Adrenal gland (tissue), 12 donors: ENCODE data around the gene ZNF724. TPM values are rescaled to one million over a fixed set of nuclear protein-coding genes. Genes with fewer than 3 reads are reported as not detected.
A peak's percentile ranks its signal among the peaks of the same experiment; 100 is the strongest.

Experiments used
- DNase-seq, 7 donors: peaks; one replicate each; pipeline ENCODE4 v3.0.0-alpha.2; 2019 to 2020
- H3K27ac ChIP-seq, 5 donors: fragments of 200-600 bp; sonication (generic) in 4 of 5; 1 replicate in 3 of 5; 2 replicates in 2 of 5; pipeline versions ENCODE4 v1.5.1 to v1.8.0; 2016 to 2020; ENCODE audit warnings: mild to moderate bottlenecking in 1 of 5
- H3K27me3 ChIP-seq: fragments of 200-600 bp; 2 replicates; pipeline ENCODE4 v1.8.0; 2021
- H3K36me3 ChIP-seq, 2 donors: fragments of 200-600 bp; replicated peaks in 1 of 2; 1 replicate in 1 of 2; 2 replicates in 1 of 2; pipeline versions ENCODE4 v1.5.1 to v1.8.0; 2018 to 2022
- H3K4me1 ChIP-seq, 2 donors: fragments of 200-600 bp; replicated peaks in 1 of 2; 1 replicate in 1 of 2; 2 replicates in 1 of 2; pipeline versions ENCODE4 v1.5.1 to v1.8.0; 2018 to 2021
- H3K4me3 ChIP-seq, 4 donors: fragments of 200-600 bp; sonication (generic) in 3 of 4; one replicate each; pipeline ENCODE4 v1.5.1; 2016 to 2018
- H3K9me3 ChIP-seq, 3 donors: fragments of 200-600 bp; sonication (generic) in 1 of 3; replicated peaks in 1 of 3; 1 replicate in 2 of 3; 2 replicates in 1 of 3; pipeline versions ENCODE4 v1.5.1 to v1.8.0; 2016 to 2021
- POLR2A ChIP-seq, 2 donors: fragments of 450-650 bp; IDR thresholded peaks; one replicate each; pipeline ENCODE4 v1.6.1; 2017; ENCODE audit warnings: antibody characterized with exemption in 2 of 2, mild to moderate bottlenecking in 2 of 2, moderate library complexity in 1 of 2
- WGBS, 4 donors: extraction: QIAGEN DNeasy Blood & Tissue Kit in 2 of 4; methylation state at CpG; one replicate each; pipeline versions ENCODE4 v1.1.5 to v1.1.7; 2013 to 2017; 5-methylcytosine and 5-hydroxymethylcytosine counted together
- intact Hi-C, 2 donors: fragments of 100-400 bp; cut with DNase I; formaldehyde crosslinking; loops; one replicate each; pipeline versions ENCODE4 v1.14.1 to v1.15.0; 2022 to 2023
- polyA plus RNA-seq, 3 donors: library from polyadenylated mRNA; stranded (reverse); fragments of 200-250 nt in 2 of 3; fragments of 350-450 nt in 1 of 3; fragmentation: Illumina TruSeq in 1 of 3; extraction: RNeasy Lipid Tissue Mini Kit (QIAGEN cat#74804) in 1 of 3; gene quantifications; one replicate each; pipeline ENCODE4 v1.2.3, GENCODE V29; 2013 to 2014
- small RNA-seq, 2 donors: library from RNA; depleted of rRNA; stranded (forward); fragments of <200 nt; gene quantifications; one replicate each; pipeline ENCODE3, GENCODE V24; 2016
- total RNA-seq, 9 donors: library from RNA; depleted of rRNA in 4 of 9; stranded (reverse); fragments of >200 nt in 4 of 9; fragments of 120-200 nt in 1 of 9; fragmentation: NEBNext Ultra II Directional in 1 of 9; extraction: Animal tissue kit (Norgen Biotek cat#: 25700) in 1 of 9; gene quantifications; one replicate each; pipeline versions ENCODE4 v1.1.0 to v1.2.4, GENCODE V29; 2013 to 2023
- TF ChIP-seq, protein P1 (sequence below), 6 experiments: fragments of 450-650 bp in 4 of 6; fragments of 200-600 bp in 2 of 6; sonication (generic) in 1 of 6; IDR thresholded peaks; 1 replicate in 5 of 6; 2 replicates in 1 of 6; pipeline versions ENCODE4 v1.5.1 to v1.8.0; 2016 to 2021; ENCODE audit warnings: antibody characterized with exemption in 6 of 6, mild to moderate bottlenecking in 2 of 6, moderate library complexity in 1 of 6
- donor health status: healthy with polysubstance abuse.
- donor health status: Bipolar disorder and iron deficiency.
- donor health status: DM: yes; HTN: yes; CAD: no.
- donor health status: DM: no; HTN: no; CAD: no.
- donor health status: DM: no; HTN: no; CAD: no.
- donor health status: DM: yes; HTN: yes; CAD: no.

ZNF724 gene
- total and polyA plus RNA-seq, 12 donors: 0.07 to 8.3 (median 1.1) TPM

DNA sequence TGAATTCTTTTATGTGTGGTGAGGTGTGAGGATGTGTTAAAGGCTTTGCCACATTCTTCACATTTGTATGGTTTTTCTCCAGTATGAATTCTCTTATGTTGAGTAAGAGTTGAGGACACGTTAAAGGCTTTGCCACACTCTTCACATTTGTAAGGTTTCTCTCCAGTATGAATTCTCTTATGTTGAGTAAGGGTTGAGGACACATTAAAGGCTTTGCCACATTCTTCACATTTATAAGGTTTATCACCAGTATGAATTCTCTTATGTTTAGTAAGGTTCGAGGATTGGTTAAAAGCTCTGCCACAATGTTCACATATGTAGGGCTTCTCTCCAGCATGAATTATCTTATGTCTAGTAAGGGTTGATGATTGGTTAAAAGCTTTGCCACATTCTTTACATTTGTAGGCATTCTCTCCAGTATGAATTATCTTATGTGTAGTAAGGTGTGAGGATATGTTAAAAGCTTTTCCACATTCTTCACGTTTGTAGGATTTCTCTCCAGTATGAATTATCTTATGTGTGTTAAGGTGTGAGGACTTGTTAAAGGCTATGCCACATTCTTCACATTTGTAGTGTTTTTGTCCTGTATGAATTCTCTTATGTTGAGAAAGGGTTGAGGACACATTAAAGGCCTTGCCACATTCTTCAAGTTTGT lies 27.1 kb downstream of the ZNF724 start:
- Histone ChIP-seq H3K27me3 (no peaks in the 10 kb centered on the region), H3K4me3 (peak overlapping the region in 1 of 4 donors; percentile 15), H3K9me3 (peaks cover 0 to 45% (median 28%) of the 10 kb centered on the region in 3 donors), H3K36me3 (no peaks in the 10 kb centered on the region), H3K27ac (no peak overlapping the region), H3K4me1 (no peaks in the 10 kb centered on the region)
- DNase-seq: no peak
- intact Hi-C loops: no loop called here
- TF ChIP-seq, protein P1, sequence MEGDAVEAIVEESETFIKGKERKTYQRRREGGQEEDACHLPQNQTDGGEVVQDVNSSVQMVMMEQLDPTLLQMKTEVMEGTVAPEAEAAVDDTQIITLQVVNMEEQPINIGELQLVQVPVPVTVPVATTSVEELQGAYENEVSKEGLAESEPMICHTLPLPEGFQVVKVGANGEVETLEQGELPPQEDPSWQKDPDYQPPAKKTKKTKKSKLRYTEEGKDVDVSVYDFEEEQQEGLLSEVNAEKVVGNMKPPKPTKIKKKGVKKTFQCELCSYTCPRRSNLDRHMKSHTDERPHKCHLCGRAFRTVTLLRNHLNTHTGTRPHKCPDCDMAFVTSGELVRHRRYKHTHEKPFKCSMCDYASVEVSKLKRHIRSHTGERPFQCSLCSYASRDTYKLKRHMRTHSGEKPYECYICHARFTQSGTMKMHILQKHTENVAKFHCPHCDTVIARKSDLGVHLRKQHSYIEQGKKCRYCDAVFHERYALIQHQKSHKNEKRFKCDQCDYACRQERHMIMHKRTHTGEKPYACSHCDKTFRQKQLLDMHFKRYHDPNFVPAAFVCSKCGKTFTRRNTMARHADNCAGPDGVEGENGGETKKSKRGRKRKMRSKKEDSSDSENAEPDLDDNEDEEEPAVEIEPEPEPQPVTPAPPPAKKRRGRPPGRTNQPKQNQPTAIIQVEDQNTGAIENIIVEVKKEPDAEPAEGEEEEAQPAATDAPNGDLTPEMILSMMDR (IDR thresholded peaks at IDR 0.05): no peak
- TF ChIP-seq POLR2A (IDR thresholded peaks at IDR 0.05): no peak
- 86 to 93% (median 92%) methylated on average over 3 of the region's 3 CpGs for WGBS, 4 donors

DNA sequence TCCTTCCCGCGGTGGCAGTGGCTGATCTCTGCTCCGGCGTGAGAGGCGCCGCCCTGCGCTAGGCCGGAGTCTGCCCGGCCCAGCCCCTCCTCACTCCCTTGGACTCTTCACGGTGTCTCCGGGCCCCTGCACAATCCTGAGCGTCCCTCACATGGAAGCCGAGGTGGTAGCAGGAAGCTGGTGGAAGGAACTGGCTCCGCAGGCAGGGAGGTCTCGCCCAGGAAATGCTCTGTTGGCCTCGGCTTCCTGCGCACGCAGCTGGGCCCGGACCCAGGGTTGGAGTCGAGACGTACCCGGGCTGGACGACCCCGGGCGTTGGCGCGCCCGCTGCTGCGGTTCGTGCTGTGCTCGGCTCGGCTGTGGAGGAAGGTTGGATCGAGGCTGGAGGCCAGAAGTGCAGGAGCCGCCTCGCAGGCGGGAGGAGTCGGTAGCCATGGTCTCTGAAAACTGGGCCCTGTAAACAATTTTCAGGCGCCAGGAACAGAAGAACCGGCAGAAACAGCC lies 46.3 kb downstream of the ZNF724 start:
- Histone ChIP-seq H3K36me3 (no peaks in the 10 kb centered on the region), H3K4me3 (peak overlapping the region in 1 of 4 donors; percentile 32), H3K27ac (no peak overlapping the region), H3K9me3 (no peaks in the 10 kb centered on the region), H3K4me1 (no peaks in the 10 kb centered on the region), H3K27me3 (no peaks in the 10 kb centered on the region)
- peak in 2 of 7 donors; percentile 7 to 14 for DNase-seq
- intact Hi-C loops: no loop called here
- 14 to 38% (median 16%) methylated on average over 6 to 39 of the region's 39 CpGs for WGBS, 4 donors
- no peak for TF ChIP-seq POLR2A (IDR thresholded peaks at IDR 0.05)
- TF ChIP-seq, protein P1 (IDR thresholded peaks at IDR 0.05): no peak

DNA sequence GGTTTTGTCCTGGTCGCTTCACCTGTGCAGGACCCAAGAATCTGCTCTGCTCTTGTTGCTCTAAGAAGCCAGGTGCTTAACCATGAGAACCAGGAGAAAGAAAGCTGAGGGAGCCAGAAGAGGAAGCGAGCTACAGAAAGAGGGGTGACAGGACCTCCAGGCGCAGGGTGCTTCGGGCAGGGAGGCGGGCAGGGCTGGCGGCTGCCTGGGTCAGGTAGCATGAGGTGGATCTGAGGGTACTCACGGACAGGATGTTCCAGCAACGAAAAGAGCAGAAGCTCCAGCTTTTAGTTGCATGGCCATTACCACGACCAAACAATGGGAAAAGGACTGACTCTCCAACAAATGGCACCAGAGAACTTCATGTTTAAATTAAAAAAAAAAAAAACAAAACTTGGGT lies 59.9 kb downstream of the ZNF724 start:
- 84 to 89% (median 85%) methylated on average over 8 to 9 of the region's 9 CpGs for WGBS, 4 donors
- DNase-seq: no peak
- Histone ChIP-seq H3K36me3 (no peaks in the 10 kb centered on the region), H3K27ac (no peak overlapping the region), H3K4me3 (no peak overlapping the region), H3K27me3 (no peaks in the 10 kb centered on the region), H3K4me1 (no peaks in the 10 kb centered on the region), H3K9me3 (no peaks in the 10 kb centered on the region)
- intact Hi-C loops: no loop called here
- TF ChIP-seq, protein P1 (IDR thresholded peaks at IDR 0.05): no peak
- no peak for TF ChIP-seq POLR2A (IDR thresholded peaks at IDR 0.05)

DNA sequence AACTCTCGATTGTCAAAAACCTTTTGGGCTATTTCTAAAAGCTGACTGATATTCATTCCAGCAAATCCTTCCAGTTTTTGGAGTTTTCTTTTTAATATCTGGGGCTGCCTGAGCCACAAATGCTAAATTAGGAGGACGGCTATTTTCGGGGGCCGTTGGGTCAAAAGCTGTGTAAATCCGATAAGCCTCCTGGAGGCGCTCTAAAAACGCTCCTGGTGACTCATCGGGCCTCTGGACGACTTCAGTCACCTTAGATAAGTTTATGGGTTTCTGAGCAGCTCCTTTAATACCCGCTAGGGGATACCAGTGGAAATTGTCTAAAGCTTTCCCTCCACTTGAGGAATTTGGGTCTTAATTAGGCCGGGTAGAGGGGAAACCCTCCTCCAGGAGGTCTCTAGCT lies 66.9 kb downstream of the ZNF724 start:
- no peak for DNase-seq
- Histone ChIP-seq H3K9me3 (no peaks in the 10 kb centered on the region), H3K4me1 (no peaks in the 10 kb centered on the region), H3K36me3 (no peaks in the 10 kb centered on the region), H3K27me3 (no peaks in the 10 kb centered on the region), H3K4me3 (no peak overlapping the region), H3K27ac (no peak overlapping the region)
- WGBS, 4 donors: 69 to 75% (median 72%) methylated on average over 11 of the region's 11 CpGs
- no peak for TF ChIP-seq POLR2A (IDR thresholded peaks at IDR 0.05)
- TF ChIP-seq, protein P1 (IDR thresholded peaks at IDR 0.05): no peak
- intact Hi-C loops: no loop called here

Small RNA genes within 50 kb of the gene (small RNA-seq; reads per million reads assigned to genes)
- gene VN1R91P: 0 reads per million in 2 donors

Other genes with a start within 250 kb of the ZNF724 start
- 1 to 10 TPM in 1 of 9 donors, under 1 TPM in 7, not detected in 1; 0.11 to 2.3 (median 0.63) TPM for gene ZNF728, start 247.2 kb downstream of the ZNF724 start, total RNA-seq
- gene ZNF728, start 247.2 kb downstream of the ZNF724 start, polyA plus RNA-seq: under 1 TPM in 2 of 3 donors, not detected in 1; 0.07 to 0.35 TPM
- gene ZNF730, start 133.4 kb downstream of the ZNF724 start, total RNA-seq: 1 to 10 TPM in 2 of 9 donors, under 1 TPM in 2, not detected in 5; 0.18 to 3.4 (median 0.79) TPM
- under 1 TPM in 1 of 3 donors, not detected in 2; 0.13 TPM for gene ZNF730, start 133.4 kb downstream of the ZNF724 start, polyA plus RNA-seq
- gene ZNF91, start 145.1 kb upstream of the ZNF724 start, total RNA-seq: 10 to 100 TPM; 22.7 to 81.1 (median 42.2) TPM
- 10 to 100 TPM; 12.9 to 27.5 (median 16.5) TPM for gene ZNF91, start 145.1 kb upstream of the ZNF724 start, polyA plus RNA-seq